Renal pelvis (tissue), 4 donors: ENCODE data around the gene AGAP5. TPM values are rescaled to one million over a fixed set of nuclear protein-coding genes. Genes with fewer than 3 reads are reported as not detected.
"Not testable (repeated sequence)": the region's sequence is repeated elsewhere in the genome, so short reads cannot be mapped to it uniquely, and the experiment has no call there.

Experiments
- DNase-seq: peaks from one replicate; pipeline ENCODE4 v3.0.0-alpha.2; 2013
- polyA plus RNA-seq, 3 donors: library from polyadenylated mRNA; unstranded; fragments of 120-200 nt; gene quantifications; one replicate each; pipeline ENCODE4 v1.2.1, GENCODE V29; 2013; ENCODE audit not compliant: insufficient read length in 3 of 3

AGAP5 gene
- polyA plus RNA-seq, 3 donors = 9.0 to 32.0 (median 28.9) TPM

DNA sequence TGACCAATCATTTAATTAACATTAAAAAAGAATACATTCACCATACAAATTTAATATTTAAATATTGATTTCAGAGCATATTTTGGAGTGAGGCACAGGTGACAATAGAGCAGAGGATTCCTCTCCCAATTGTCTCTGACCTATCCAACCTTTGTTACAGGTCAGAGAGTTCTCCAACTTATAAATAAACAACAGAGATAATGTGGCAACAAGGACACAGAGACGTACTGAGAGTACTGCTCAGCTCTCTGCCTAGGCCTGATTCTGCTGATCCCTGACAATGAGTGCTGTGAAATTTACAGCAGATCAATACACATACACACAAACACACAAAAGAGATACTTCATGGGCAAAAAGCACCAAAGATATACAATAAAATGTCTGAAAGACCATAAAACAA, 18.3 kb upstream of the AGAP5 start:
- DNase-seq = no peak

DNA sequence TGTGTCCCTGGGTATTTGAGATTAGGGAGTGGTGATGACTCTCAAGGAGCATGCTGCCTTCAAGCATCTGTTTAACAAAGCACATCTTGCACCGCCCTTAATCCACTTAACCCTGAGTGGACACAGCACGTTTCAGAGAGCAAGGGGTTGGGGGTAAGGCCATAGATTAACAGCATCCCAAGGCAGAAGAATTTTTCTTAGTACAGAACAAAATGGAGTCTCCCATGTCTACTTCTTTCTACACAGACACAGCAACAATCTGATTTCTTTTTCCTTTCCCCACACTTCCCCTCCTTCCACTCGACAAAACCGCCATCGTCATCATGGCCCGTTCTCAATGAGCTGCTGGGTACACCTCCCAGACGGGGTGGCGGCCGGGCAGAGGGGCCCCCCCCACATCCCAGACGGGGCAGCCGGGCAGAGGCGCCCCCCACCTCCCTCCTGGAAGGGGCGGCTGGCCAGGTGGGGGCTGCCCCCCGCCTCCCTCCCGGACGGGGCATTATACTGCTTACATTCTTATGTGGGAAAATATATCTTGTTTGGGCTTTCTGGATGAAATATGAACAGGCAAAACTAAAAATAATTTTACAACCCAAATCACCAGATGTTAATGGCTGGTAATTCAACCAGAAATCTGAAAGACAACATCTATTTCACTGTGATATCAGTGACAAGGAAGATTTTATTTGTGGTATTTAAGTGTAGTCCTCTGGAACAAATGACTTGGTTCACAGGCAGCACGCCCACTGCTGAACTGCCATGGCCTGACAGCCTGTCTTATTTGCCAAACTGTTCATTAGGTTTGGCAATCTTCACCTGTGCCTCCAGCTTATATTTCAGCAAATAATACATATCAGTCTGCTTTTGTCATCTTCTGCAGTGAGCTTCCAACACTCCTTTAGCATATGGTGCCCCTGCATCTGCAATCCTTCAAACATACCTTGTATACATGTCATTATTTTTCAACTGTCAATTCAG, 17.6 kb upstream of the AGAP5 start:
- not testable (repeated sequence) for DNase-seq

DNA sequence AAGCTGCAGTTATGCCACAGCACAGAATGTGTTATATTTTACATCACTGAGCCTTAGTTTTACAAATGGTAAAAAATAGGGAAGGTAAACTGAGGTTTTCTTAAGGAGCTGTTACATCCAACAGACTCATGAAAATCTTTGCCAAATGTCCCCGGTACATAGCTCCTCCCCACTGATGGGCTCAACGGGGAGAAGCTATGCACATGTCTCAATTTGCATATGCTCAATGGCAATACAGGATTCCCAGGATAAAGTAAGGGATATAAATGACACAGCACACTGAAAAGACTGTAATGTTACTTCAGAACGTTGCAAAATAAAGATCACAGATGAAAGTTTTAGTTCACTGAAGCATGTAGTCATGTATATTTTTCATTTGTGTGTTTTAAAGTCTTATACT, 16.6 kb upstream of the AGAP5 start:
- DNase-seq = not testable (repeated sequence)

DNA sequence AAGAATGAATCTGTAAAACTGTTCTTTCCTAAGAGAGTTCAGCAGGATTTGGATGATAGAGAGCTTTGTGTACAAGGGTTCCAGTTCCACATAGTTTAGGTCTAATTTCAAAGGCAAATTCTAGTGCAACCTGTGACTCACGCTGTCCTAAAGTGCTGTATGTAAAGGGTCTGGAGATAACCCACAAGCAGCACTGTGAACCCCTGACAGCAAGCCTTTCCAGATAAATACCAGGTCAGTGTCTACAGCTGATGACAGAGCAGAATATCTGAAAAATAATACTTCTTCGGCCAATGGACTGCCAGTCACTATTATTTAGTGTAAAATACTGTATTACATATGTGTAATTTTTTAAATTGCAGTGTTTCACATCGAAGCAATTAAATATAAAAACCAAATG, 16.0 kb upstream of the AGAP5 start:
- not testable (repeated sequence) for DNase-seq

DNA sequence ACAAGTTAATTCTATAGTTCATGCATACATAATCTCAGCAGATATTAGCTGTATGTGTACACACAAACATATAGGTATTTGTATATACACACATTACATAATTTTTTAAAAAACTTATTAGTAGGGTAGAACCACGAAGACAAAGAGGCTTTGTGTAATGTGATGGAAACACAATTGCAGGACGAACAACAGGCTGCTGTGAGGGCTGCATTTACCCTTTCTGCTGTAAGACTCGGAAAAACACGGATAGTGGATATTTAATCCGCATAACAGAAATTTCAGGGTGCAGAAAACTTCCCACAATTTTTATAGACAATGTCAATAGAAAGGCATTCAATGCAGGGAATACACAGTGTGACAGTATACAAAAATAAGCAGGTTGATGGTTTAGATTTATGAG, 13.8 kb upstream of the AGAP5 start:
- not testable (repeated sequence) for DNase-seq

DNA sequence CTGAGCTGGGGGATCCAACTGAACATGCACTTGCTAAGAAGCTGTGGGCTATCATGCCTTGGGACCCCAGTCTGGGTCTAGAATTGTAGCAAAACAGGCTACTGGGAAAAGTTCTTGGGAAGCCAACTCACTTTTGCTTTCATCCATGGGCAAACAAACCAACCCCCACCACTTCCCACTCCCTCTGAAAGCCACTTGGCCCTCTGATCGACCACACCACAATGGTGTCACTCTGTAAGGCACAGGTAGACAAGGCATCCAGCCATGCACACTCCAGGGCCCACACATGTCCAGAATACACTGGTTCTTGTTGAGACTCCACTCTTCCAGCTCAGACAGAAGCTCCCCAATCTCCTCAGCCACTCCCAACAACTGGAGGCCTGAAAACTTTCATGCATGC, 10.2 kb upstream of the AGAP5 start:
- DNase-seq = not testable (repeated sequence)

DNA sequence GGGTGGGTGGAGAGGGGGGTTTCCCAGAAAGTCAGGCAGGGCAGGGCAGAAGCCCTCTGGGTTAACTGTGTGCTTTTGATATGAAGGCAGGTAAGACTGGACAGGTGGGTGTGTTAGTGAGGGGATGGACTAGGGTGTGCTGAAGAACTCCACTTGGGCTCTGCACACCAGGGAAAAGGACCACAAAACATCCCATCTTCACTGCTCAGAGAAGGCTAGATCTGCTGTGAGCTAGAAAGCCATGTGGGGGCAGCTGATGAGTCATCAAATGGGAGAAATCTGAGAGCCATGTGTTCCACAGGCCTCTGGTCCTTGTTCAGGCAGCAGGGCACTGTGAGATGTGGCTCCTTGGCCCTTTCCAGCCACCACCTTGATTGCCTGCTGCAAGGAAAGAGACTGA, 9.7 kb upstream of the AGAP5 start:
- DNase-seq = not testable (repeated sequence)

DNA sequence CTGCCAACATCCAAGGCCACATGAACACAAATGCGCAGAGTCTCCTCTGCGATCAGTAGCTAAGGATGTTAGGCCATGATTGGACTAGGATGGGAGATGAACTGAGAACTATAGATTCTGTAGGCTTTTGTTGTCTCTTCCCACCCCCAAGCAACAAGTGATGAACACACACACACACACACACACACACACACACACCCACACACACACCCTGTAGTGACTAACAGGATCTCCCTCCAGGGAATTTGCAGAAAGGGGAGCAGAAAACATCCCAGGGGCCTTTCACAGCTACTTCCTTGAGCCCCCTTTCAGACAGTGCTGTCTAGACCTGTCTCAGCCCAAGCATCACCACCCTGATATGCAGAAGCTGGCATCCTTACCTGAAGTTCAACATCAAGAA, 8.6 kb upstream of the AGAP5 start:
- not testable (repeated sequence) for DNase-seq

DNA sequence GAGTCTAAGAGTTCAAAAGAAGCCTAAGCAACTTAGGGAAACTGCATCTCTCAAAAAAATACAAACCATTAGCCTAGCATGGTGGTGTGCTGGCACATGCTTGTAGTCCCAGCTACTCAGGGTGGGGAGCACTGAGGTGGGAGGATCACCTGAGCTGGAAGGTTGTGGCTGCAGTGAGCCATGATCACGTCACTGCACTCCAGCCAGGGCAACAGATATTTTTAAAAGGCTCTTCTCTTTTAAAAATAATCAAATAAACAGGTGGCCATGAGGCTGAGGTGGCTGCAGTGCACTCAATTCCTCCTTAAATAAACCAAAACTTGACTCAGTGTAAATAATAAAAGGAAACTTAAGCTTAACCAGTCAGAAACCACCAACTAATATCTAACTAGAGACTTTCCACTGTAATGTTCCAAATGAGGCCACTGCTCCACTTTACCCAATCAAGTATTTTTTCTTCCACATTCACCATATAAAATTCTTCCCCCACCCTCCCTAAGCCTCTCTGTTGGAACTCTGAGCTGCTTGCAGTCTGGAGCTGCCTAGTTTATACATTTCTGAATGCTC, 7.7 kb upstream of the AGAP5 start:
- DNase-seq = not testable (repeated sequence)

DNA sequence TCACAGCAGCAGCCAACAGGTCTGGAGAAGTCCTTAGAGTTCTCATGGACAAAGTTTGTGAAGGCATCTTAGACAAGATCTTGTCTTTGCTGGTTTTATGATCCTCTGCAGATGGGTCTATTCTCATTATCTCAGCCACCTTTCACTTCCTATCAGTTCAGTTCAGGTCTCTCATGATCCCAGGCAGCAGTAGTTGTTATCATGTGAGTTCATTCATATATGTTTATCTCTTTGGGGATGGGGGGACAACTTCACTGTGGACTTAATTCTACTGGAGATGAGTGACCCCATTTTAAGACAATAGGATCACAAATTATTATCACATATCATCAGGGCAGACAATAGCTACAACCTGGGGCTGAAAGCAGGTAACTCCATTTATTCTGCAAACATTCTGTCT, 6.0 kb upstream of the AGAP5 start:
- DNase-seq = not testable (repeated sequence)

DNA sequence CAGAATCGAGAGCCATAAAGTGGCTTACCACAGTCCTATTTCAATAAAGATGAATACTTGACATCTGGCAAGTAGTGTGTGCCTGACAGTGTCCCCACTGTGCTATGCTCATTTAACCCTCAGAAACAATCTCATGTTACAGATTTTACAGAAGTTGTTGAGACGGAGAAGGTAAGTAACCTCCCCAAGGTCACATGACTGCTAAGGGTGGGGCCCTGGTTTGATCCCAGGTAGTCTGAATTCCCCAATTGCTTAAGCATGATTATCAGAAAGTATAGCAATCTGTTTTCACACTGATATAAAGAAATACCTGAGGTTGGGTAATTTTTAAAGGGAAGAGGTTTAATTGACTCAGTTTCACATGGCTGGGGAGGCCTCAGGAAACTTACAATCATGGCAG, 910 bp upstream of the AGAP5 start:
- not testable (repeated sequence) for DNase-seq

DNA sequence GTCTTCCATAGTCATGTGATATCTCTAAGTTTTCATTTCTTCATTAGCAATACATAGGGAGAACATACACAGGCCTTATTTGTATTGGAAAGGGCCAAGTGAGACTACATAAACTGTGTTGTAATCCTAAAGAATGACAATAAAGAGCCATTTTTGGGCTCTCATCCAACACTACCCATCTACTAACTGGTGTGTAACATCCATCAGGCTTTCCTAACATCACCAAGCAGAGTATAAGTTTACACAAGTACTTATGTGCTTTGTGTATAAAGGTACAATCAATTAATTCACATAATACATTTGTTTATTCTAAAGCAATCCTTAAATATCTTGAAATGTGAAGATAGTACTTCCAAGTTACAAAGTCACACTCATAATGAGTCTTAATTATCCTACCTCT, 2.6 kb downstream of the AGAP5 start:
- DNase-seq = not testable (repeated sequence)

DNA sequence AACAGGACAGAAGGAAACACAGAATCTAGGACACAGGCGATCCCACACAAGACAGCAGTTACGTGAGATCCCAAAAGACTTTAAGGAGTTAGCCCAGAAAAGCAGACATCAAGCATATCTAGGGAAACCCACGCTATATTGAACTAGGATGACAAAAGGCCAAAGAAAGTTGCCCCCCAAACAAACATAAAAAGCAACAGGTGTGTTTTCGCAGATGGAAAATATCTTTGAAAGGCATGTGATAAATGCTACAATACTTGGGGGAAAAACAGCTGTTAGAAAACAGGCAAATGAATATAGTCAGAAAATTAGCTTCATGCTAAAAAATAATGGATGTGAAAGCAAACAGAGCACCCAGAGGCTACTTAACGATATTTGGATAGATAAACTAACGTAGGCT, 7.2 kb downstream of the AGAP5 start:
- DNase-seq = not testable (repeated sequence)

DNA sequence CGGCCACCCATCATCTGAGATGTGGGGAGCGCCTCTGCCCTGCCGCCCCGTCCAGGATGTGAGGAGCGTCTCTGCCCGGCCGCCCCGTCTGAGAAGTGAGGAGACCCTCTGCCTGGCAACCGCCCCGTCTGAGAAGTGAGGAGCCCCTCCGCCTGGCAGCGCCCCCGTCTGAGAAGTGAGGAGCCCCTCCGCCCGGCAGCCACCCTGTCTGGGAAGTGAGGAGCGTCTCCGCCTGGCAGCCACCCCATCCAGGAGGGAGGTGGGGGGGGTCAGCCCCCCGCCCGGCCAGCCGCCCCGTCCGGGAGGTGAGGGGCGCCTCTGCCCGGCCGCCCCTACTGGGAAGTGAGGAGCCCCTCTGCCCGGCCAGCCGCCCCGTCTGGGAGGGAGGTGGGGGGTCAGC, 8.3 kb downstream of the AGAP5 start:
- DNase-seq = not testable (repeated sequence)

DNA sequence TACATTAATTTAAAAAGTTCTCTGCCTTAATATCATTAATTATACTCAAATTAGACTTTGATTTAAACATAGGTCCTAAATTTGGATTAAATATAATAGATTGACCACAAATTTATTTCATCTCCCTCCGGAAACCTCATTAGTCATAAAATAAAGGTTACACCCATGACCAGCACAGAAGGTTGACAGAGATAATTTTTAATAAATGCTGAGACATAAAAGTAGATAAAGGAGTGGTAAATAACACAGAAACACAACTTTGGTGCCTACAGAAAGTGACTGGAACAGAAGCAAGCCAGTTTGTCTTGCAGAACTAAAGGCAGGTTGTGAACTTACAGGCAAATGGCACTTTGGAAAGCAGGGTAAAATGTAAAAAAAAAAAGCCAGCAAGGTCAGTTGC, 10.3 kb downstream of the AGAP5 start:
- not testable (repeated sequence) for DNase-seq

DNA sequence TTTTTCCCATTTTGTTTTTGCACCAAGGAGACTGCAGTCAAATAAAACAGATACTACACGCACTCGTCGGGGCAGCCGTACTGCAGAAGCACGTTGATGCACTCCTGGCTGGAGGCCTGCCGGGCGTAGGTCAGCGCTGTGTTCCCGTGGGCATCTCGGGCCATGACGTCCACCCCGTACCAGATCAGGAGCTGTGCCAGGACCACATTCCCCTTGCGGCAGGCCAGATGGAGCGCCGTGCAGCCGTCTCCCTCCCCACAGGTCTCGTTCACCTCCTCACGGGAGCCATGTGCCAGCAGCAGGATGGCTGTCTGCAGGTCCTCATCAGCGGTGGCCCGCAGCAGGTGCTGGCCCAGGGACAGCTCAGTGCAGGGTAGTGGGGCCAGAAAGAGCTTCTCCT, 23.4 kb downstream of the AGAP5 start:
- DNase-seq = not testable (repeated sequence)

DNA sequence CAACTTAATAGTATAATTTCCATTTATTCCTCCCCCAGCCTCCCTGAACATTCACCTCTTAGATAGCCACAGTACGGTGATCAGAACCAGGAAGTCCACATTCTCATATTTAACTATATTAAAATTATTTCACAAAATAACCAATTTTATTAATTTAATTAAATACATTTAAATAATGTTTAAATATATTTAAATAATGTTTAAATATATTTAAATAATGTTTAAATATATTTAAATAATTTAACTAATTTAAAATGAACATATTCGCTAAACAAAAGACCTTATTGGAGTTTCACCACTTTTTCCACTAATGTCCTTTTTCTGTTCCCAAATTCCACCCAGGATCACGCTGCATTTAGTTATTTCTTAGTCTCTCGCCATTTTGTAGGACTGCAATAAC, 29.5 kb downstream of the AGAP5 start:
- DNase-seq = not testable (repeated sequence)

DNA sequence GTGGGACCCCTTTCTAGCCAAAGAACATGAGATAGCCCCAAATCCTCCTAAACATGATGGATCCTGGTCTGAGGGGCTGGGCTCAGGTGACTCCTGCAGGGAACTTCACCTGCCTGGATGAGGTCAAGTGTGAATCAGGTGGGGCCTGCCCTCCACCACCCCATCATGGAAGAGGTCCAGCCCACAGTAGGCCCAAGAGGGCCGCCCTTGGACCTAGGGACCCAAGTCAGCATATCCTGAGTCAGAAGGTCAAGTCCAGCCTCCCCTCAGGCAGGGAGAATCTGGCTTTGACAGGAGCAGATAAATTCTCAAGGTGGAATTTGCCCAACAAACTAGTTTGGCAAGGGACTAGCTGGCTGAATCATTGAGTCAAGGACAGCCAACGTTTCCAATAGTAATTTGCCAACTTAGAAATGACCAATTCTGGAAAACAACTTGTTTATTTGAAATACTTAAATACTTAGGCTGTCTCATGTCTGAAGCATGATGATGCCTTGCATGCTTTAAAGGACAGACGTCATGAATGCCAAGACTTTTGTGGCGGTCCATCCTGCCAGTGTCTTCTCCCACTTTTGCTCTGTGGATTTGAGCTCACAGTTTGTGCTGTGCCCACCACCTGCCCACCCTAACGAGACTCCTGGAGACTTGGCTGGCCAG, 31.6 kb downstream of the AGAP5 start:
- DNase-seq = not testable (repeated sequence)

DNA sequence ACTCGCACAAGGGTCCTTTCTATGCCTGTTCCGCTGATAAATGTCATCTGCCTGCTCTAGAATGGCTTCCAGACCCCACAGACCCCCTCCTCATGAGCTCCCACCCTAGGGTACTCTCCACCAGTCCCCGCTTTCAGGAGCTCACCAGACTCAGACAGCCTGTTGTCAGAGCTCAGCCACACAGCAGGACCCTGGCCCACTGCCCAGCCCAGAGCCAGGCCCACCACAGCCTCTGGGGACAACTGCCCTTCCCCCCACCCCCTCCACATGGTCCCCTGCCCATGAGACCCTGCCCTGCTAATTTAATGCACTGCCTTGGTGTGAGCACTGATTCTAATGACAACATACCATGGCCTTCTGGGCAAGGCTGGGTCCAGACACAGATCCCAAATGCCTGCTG, 32.3 kb downstream of the AGAP5 start:
- not testable (repeated sequence) for DNase-seq

DNA sequence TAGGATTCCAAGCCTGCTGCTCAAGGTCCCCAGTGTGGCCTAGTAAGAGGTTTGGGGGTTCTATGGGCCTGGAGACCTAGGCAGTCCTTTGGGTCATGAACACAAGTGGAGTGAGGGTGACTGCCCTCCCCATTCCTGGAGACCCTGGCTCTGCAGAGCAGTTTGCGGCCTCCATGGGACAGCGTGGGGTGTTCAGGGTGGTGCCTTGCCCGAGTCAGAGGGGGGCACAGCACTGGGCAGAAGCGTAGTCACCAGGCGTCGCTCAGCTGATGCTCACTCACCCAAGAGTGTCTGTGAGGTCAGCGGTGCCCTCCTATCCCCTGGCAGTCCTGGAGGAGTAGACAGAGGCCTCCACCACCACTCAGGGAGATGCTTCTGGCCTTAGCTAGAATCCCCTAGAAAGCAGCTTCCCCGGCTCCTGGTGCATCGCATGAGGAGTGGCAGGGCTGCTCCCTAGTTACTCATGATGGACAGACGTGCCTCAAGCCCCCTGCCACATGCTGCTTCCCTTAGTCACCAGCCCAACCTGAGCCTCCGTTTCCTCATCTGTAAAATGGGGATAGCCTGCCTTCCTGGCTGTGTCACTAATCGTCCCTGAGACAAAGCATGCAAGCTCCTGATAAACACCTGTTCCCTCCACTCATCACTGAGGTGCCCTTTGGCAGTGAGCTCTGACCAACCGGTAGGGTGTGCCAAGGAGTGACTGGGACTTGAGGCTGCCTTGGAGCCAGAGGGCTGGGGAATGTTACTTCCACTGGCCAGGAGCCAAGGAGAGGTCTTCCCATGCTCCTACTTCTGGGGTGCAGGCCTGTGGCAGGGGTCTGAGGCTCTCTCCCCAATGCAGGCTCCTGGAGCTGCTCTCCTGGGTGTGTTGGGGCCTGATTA, 33.5 kb downstream of the AGAP5 start:
- DNase-seq = not testable (repeated sequence)

DNA sequence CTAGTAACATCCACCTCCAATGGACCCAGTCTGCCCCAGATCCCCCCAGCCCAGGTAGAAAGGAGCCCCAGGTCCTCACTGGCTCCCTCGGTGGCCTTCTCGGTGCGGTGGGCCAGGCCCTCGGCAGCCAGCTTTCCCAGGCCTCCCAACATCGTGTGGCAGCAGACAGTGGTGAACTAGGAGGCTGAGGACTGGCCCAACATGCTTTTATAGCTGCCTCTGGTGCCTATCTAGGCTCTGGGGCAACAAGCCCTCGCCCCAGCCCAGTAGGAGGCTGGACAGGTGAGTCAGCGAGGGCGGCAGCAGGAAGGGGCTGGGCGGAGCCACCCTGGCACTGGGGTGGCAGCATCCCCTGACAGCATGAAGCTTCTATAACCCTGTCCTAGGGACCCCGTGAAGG, 34.3 kb downstream of the AGAP5 start:
- not testable (repeated sequence) for DNase-seq

DNA sequence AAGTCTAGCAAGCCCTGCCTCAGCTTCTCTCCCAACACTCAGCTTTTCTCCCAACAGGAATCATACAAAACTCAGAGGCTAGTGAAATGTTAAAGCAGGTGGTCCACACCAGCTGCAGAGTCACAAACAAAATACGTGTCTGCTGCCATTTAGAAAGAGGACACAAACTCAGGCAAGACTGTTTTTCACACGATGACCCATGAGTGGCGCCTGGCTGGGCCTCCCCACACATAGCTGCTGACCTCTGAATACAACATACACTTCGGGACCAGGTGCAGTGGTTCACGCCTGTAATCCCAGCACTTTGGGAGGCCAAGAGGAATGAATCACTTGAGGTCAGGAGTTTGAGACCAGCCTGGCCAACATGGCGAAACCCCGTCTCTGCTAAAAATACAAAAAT, 35.2 kb downstream of the AGAP5 start:
- not testable (repeated sequence) for DNase-seq
